GM19455 (cell line): Measurements from ENCODE around the gene NFIC.
"Not testable (repeated sequence)": the region's sequence is repeated elsewhere in the genome, so short reads cannot be mapped to it uniquely, and the experiment has no call there.

ENCODE experiments used
- ATAC-seq: cut with Tn5 transposase; IDR thresholded peaks from one replicate; pipeline ENCODE4 v1.9.1; 2021; ENCODE audit not compliant: unreplicated experiment

NFIC gene

DNA sequence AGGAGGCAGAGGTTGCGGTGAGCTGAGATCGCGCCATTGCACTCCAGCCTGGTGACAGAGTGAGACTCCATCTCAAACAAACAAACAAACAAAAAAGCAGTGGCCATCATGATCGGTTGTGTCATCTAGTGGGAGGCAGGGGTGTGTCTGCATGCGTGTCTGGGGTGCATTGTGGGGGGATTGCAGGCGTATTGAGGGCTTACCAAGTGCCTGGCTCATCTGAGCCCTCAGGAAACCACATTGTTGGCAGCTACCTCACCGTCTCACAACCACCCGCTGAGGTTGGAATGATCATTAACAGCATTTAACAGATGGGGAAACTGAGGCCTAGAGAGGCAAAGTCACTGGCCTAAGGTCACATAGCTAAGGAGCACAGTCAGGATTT lies 30.5 kb downstream of the NFIC start:
- ATAC-seq: no peak

- ATAC-seq: no peak
Observed at GRCh38 chr19:3397266-3398022, 31.1 kb downstream of the NFIC start.

DNA sequence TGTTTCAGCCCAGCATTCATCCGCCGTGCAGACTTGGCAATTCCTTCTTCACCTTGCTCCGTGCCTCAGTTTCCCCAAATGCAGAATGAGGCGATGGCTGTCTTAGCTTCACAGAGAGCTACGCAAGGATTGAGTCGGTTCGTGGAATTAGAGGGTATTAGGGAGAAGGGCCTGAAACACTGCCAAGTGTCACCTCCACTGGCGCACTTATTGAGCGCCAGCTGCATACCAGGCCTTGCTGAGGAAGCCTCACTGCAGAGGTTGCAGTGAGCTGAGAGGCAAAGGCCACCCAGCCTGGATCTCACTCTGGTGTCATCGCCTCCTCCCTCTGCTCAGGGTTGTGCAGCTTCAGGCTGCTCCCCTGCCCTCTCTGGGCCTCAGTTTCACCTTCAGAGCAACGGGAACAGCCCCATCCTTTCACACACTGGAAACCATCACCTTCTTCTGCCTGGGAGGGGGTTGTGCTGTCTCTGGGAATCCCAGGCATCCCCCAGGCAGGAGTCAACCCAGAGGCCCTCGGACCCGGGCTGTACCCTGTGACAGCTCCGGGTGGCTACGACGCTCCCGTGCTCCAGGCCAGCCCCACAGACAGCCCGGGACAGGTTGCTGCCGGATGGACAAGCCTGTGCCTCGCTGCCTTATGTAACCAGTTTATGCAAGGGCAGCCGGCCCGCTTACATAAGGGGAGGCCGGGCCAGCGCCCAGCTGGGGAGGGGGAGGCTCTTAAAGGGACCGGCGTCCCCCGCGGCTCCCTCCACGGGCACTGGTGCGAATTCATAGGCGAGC lies 31.9 kb downstream of the NFIC start:
- ATAC-seq: no peak

DNA sequence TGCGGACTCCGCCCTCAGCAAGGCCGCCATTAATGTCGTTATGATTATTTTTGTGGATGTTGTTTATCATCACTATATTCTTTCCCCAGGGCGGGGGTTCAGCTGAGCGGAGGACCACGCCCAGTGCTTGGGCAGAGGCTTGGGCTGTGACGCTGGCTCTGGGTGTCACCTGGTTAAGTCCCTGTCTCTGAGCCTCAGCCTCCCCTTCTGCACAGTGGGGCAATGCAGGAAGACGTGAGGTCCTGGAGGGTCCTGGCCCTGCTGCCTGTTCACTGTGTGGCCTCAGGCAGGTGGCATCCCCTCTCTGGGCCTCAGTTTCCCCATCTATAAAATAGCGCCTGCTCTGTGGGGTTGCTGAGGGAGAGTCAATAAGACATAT lies 32.5 kb downstream of the NFIC start:
- ATAC-seq: no peak

DNA sequence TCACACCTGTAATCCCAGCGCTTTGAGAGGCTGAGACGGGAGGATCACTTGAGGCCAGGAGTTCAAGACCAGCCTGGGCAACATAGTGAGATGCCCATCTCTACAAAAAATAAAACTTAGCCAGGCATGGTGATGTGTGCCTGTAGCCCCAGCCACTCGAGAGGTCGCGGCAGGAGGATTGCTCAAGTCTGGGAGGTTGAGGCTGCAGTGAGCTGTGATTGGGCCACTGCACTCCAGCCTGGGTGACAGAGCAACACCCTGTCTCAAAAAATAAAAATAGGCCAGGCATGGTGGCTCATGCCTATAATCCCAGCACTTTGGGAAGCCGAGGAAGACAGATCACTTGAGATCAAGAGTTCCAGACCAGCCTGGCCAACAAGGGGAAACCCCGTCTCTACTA lies 32.9 kb downstream of the NFIC start:
- ATAC-seq: not testable (repeated sequence)

DNA sequence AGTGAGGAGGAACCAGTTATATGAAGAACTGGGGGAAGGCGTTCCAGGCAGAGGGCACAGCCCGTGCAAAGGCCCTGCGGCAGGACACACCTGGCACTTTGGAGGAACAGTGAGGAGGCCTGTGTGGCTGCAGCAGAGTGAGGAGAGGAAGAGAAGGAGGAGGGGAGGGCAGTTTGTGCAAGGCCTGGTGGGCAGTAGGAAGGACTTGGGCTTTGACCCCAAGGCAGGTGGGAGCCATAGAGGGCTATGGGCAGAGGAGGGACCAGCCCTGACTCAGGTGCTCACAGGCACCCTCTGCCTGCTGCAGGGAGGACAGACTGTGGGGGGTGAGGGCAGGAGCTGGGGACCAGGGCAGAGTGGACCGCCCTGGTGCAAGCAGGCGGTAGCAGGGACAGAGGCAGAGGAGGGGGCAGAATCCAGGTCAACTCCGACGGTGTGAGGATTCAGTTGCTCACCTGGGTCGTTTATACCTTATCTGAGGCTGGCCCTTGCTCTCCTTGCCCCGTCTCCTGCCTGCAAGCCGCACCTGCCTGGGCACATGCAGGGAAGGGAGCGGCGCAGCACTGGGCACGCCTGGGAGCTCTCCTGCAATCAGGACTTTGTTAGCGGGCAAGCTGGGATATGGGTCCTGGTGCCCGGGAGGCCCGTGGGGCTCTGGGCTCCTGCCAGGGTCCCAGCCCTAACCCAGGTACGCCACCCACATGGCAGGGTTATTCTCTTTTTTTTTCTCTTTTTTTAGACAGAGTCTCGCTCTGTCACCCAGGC lies 34.8 kb downstream of the NFIC start:
- ATAC-seq: no peak

GRCh38 chr19:3402631-3403443 lies 36.5 kb downstream of the NFIC start:
- no peak for ATAC-seq

DNA sequence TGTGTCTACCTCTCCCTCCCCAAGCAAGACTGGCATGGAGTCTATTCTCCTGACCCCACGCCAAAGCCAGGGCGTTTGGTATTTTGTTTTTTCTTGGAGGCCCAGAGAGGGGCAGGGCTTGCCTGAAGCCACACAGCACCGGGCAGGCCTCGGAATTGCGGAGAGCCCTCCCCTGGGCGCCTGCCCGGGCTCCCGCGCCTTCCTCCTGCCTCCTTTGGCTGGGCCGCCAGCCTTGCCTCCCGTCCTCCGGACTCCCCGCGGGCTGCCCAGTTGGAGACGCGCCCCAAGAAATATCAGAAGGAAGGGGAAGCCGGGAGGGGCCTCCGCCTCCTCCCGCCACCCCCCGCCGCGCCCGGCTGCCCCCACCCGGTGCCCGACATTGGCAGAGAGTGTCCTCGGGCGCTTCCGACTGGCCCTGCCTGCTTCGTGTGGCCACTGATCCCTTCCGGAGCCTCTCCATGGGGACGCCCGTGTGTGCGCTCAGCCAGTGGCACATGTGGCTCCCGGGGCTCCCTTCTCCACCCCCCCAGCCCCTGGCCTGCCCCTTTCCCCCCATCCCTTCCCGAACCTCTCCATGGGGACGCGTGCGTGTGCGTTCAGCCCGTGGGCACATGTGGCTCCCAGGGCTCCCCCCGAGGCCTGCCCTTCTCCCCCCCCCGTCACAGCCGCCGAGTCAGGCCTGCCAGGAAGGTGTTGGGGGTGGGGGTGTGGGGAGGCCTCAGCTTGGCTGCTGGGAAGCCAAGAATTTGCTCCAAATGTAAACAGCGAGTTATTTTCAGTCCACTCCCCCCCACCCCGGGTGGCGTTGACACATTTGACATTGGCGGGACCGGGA lies 37.3 kb downstream of the NFIC start:
- ATAC-seq: no peak

GRCh38 chr19:3404324-3405260 lies 38.2 kb downstream of the NFIC start:
- ATAC-seq: no peak

GRCh38 chr19:3405261-3405653 lies 38.9 kb downstream of the NFIC start:
- no peak for ATAC-seq

DNA sequence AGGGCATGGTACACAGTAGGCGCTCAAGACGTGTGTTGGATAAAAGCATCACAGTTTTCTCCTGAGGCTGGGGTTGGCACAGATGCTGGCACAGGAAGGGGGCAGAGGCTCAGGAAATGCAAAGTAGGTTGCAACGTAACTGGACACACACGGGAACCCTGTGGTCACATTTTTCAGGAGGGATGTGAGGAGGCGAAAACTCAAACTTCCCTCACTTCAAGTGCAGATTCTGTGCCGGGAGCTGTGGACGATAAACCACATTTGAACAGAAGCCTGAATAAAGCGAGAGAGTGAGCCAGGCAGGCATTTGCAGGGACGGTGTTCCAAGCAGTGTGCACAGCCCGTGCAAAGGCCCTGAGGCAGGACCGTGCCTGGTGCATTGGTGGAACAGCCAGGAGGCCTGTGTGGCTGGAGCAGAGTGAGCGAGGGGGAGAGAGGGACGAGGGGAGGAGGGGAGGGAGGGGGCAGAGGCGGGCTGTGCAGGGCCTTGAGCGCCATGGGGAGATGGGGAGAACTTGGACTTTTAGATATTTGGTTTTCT lies 40.3 kb downstream of the NFIC start:
- ATAC-seq: no peak

GRCh38 chr19:3407556-3408516 lies 41.5 kb downstream of the NFIC start:
- no peak for ATAC-seq

- ATAC-seq: no peak
Observed at GRCh38 chr19:3408996-3409345, 42.6 kb downstream of the NFIC start.

DNA sequence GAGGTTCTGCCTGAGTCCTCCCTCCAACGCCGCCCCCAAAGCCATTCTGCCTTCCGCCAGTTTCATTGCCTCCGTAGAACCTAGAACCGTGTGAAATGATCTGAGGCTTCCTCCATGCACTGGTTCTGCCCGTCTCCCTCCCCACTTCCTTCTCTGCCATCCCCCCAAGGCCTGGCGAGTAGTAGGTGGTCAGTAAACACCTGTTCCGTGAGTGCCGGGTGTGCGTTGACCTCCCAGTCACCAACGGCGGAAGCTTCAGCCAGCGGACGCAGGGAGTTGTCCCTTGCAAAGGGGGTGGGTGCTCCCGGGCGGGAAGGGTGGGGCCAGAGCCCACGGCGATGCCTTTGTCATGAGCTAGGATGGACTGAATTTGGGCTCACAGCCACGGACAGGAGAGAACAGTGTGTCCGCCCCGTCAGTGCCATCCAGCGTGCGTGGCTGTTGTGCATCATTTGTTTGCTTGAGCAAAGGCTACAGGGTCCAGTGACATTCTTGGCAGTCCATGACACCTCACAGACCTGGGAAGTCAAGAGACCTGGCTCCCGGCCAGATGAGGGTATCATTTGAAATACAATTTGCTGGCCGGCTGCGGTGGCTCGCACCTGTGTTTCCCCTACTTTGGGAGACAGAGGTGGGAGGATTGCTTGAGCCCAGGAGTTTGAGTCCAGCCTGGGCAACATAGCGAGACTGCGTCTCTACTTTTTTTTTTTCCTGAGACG lies 43.1 kb downstream of the NFIC start:
- no peak for ATAC-seq

GRCh38 chr19:3411636-3412035 lies 45.3 kb downstream of the NFIC start:
- no peak for ATAC-seq

- ATAC-seq: no peak
Observed at GRCh38 chr19:3412066-3412465, 45.7 kb downstream of the NFIC start.

DNA sequence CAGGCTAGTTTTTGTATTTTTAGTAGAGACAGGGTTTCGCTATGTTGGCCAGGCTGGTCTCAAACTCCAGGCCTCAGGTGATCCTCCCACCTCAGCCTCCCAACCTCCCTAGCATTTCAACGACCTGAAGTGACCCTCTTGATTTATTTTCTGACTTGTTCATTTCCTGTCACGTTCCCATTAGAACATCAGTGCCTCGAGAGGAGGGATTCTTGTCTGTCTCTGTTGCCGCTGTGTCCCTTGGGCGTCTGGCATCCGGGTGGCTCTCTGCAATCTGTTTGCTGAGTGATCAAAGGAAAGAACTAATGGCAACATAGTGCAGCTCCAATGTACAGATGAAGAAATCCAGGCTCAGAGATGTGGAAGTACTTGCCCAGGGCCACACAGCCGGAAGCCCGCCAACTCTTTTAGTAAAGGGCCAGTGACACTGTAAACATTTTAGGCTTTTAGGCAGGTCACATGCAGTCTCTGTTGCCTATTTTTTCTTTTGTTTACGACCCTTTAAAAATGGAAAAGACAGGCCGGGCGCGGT lies 47.5 kb downstream of the NFIC start:
- no peak for ATAC-seq
